Neural crest cell (in vitro differentiated cells): ENCODE results near the gene SLC7A11. TPM values are rescaled to one million over a fixed set of nuclear protein-coding genes. Genes with fewer than 3 reads are reported as not detected.

Source experiments
- DNase-seq: peaks from one replicate; pipeline ENCODE4 v3.0.0; 2021; ENCODE audit warnings: low read depth, mixed read lengths, low spot score
- H3K27ac Mint-ChIP-seq: one replicate; pipeline ENCODE4 v1.8.0; 2021; ENCODE audit warnings: mild to moderate bottlenecking, mixed read lengths; ENCODE audit not compliant: unreplicated experiment
- H3K27me3 Mint-ChIP-seq: 2 replicates; pipeline ENCODE4 v1.8.0; 2021; ENCODE audit warnings: low read depth, mild to moderate bottlenecking, mixed read lengths
- H3K36me3 Mint-ChIP-seq: 2 replicates; pipeline ENCODE4 v1.8.0; 2021; ENCODE audit warnings: low read depth, mild to moderate bottlenecking, mixed read lengths
- H3K4me1 Mint-ChIP-seq: 2 replicates; pipeline ENCODE4 v1.8.0; 2021; ENCODE audit warnings: mixed read lengths
- H3K4me3 Mint-ChIP-seq: one replicate; pipeline ENCODE4 v1.8.0; 2021; ENCODE audit warnings: mild to moderate bottlenecking, mixed read lengths
- H3K9me3 Mint-ChIP-seq: 2 replicates; pipeline ENCODE4 v1.8.0; 2021; ENCODE audit warnings: mixed read lengths
- total RNA-seq: library from RNA; stranded (reverse); gene quantifications from 2 replicates; pipeline ENCODE4 v1.2.1, GENCODE V29; 2021
- TF ChIP-seq, protein P1 (sequence below): fragments of 200-600 bp; sonication (generic); conservative IDR thresholded peaks from 2 replicates; pipeline ENCODE4 v1.5.0; 2021; ENCODE audit warnings: antibody characterized with exemption, mild to moderate bottlenecking

The SLC7A11 gene
- total RNA-seq, 1 donor from 2014 or later, result 18.7 TPM

GRCh38 chr4:138233313-138234034 is 8.7 kb downstream of the SLC7A11 start:
- no peaks in the 10 kb centered on the region for H3K27me3 Mint-ChIP-seq
- DNase-seq, result no peak
- peak overlapping the region; percentile 31 for H3K27ac Mint-ChIP-seq
- peaks cover 20% of the 10 kb centered on the region for H3K36me3 Mint-ChIP-seq
- H3K9me3 Mint-ChIP-seq, result peaks cover 4% of the 10 kb centered on the region
- peaks cover 10% of the 10 kb centered on the region for H3K4me1 Mint-ChIP-seq
- no peak overlapping the region for H3K4me3 Mint-ChIP-seq
- TF ChIP-seq, protein P1, sequence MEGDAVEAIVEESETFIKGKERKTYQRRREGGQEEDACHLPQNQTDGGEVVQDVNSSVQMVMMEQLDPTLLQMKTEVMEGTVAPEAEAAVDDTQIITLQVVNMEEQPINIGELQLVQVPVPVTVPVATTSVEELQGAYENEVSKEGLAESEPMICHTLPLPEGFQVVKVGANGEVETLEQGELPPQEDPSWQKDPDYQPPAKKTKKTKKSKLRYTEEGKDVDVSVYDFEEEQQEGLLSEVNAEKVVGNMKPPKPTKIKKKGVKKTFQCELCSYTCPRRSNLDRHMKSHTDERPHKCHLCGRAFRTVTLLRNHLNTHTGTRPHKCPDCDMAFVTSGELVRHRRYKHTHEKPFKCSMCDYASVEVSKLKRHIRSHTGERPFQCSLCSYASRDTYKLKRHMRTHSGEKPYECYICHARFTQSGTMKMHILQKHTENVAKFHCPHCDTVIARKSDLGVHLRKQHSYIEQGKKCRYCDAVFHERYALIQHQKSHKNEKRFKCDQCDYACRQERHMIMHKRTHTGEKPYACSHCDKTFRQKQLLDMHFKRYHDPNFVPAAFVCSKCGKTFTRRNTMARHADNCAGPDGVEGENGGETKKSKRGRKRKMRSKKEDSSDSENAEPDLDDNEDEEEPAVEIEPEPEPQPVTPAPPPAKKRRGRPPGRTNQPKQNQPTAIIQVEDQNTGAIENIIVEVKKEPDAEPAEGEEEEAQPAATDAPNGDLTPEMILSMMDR, result no peak

DNA sequence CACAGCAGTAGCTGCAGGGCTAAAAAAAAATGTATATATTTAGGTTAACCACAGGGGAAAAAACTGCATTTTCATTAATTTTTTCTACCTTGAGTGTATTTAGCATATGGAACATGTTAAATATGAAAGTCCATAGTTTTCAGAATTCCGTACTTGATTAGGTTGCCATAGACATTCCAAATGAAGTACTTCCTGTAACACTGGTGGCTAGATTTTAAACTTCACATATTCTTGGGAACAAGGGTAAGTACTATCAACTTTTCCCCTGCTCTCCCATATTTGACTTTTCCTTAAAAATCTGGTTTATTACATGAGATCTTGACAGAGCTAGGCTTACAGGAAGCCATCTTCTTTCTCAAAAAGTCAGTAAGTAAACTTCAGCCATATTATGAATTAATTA is 9.8 kb downstream of the SLC7A11 start:
- H3K9me3 Mint-ChIP-seq, result peaks cover 4% of the 10 kb centered on the region
- DNase-seq, result no peak
- no peaks in the 10 kb centered on the region for H3K27me3 Mint-ChIP-seq
- H3K4me1 Mint-ChIP-seq, result peaks cover 15% of the 10 kb centered on the region
- H3K4me3 Mint-ChIP-seq, result no peak overlapping the region
- TF ChIP-seq, protein P1, result no peak
- peaks cover 20% of the 10 kb centered on the region for H3K36me3 Mint-ChIP-seq
- no peak overlapping the region for H3K27ac Mint-ChIP-seq

- H3K9me3 Mint-ChIP-seq, result no peaks in the 10 kb centered on the region
- no peaks in the 10 kb centered on the region for H3K27me3 Mint-ChIP-seq
- H3K27ac Mint-ChIP-seq, result no peak overlapping the region
- H3K4me3 Mint-ChIP-seq, result no peak overlapping the region
- DNase-seq, result no peak
- peaks cover 29% of the 10 kb centered on the region for H3K4me1 Mint-ChIP-seq
- TF ChIP-seq, protein P1, result no peak
- peaks cover 14% of the 10 kb centered on the region for H3K36me3 Mint-ChIP-seq
Measured at GRCh38 chr4:138230048-138230447, 12.1 kb downstream of the SLC7A11 start.

DNA sequence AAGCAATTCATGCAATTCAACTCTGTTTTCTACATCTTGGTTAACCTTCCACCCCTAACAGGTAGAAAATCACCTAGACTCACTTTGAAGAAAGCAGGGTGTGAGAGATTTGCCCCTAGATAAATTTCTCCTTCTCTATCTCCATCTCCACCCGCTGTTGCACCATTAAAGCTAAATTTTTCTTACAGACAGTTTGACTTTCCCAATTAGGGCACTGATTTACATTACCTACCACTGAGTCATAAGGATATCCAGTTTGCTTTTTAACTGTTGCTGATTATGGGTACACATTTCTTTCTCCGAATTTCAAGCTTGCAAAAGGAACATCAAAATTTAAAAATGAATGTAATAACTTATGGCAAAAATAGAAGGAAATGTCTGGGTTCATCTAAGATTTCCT is 13.0 kb downstream of the SLC7A11 start:
- H3K4me1 Mint-ChIP-seq, result peaks cover 33% of the 10 kb centered on the region
- TF ChIP-seq, protein P1, result no peak
- peaks cover 14% of the 10 kb centered on the region for H3K36me3 Mint-ChIP-seq
- no peaks in the 10 kb centered on the region for H3K9me3 Mint-ChIP-seq
- no peak overlapping the region for H3K27ac Mint-ChIP-seq
- DNase-seq, result no peak
- no peaks in the 10 kb centered on the region for H3K27me3 Mint-ChIP-seq
- H3K4me3 Mint-ChIP-seq, result no peak overlapping the region

DNA sequence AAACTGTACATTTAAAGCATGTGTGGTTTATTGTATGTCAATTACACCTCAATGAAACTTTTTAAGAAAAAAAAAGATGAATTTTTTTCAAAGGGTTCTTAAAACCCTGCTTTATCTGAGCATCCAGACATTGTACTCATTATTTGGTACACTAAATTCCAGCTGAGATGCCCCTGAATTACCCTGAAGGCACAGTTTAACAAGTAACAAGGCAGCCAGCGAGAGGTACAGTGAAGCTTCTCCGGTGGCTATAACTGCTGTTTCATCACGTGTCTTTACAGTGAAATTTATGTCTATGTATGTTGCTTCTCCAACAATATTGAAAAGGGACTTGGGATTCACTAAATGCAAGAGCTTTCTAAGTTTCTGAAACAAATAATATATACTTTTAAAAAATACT is 15.8 kb downstream of the SLC7A11 start:
- Mint-ChIP-seq H3K27ac (no peak overlapping the region), H3K4me3 (no peak overlapping the region), H3K27me3 (no peaks in the 10 kb centered on the region), H3K4me1 (peaks cover 58% of the 10 kb centered on the region), H3K9me3 (no peaks in the 10 kb centered on the region), H3K36me3 (peaks cover 6% of the 10 kb centered on the region)
- no peak for DNase-seq
- TF ChIP-seq, protein P1, result no peak
